Upper lobe of right lung (tissue), 1 donor: ENCODE results near the gene RAB6A. TPM values are rescaled to one million over a fixed set of nuclear protein-coding genes. Genes with fewer than 3 reads are reported as not detected.

Experiments
- ATAC-seq: fragments of 200-7000 bp; cut with Tn5 transposase; one replicate; pipeline ENCODE4 v1.9.1; 2020; ENCODE audit warnings: mild to moderate bottlenecking, moderate library complexity
- DNase-seq: peaks from one replicate; pipeline ENCODE4 v3.0.0-alpha.2; 2020
- H3K27ac ChIP-seq: fragments of 200-600 bp; one replicate; pipeline ENCODE4 v1.8.0; 2022
- H3K27me3 ChIP-seq: fragments of 200-600 bp; one replicate; pipeline ENCODE4 v1.8.0; 2022; ENCODE audit warnings: mild to moderate bottlenecking
- H3K36me3 ChIP-seq: fragments of 200-600 bp; one replicate; pipeline ENCODE4 v1.8.0; 2022
- H3K4me1 ChIP-seq: fragments of 200-600 bp; one replicate; pipeline ENCODE4 v1.8.0; 2022
- H3K4me3 ChIP-seq: fragments of 200-600 bp; one replicate; pipeline ENCODE4 v1.8.0; 2022; ENCODE audit warnings: mild to moderate bottlenecking
- H3K9me3 ChIP-seq: fragments of 200-600 bp; one replicate; pipeline ENCODE4 v1.8.0; 2022
- CTCF ChIP-seq: fragments of 200-600 bp; IDR thresholded peaks from one replicate; pipeline ENCODE4 v1.8.0; 2022; ENCODE audit warnings: antibody characterized with exemption
- intact Hi-C: fragments of 100-400 bp; cut with DNase I; formaldehyde crosslinking; loops from one replicate; pipeline ENCODE4 v1.11.0; 2022
- total RNA-seq: library from RNA; stranded (reverse); fragmentation: NEBNext Ultra II Directional; extraction: Animal tissue kit (Norgen Biotek cat#: 25700); gene quantifications from one replicate; pipeline ENCODE4 v1.2.1, GENCODE V29; 2021
- donor health status: DM: no; HTN: yes; CAD: no; lungs with severe emphysema.

Gene RAB6A
- total RNA-seq, 1 donor from 2014 or later: 137 TPM

DNA sequence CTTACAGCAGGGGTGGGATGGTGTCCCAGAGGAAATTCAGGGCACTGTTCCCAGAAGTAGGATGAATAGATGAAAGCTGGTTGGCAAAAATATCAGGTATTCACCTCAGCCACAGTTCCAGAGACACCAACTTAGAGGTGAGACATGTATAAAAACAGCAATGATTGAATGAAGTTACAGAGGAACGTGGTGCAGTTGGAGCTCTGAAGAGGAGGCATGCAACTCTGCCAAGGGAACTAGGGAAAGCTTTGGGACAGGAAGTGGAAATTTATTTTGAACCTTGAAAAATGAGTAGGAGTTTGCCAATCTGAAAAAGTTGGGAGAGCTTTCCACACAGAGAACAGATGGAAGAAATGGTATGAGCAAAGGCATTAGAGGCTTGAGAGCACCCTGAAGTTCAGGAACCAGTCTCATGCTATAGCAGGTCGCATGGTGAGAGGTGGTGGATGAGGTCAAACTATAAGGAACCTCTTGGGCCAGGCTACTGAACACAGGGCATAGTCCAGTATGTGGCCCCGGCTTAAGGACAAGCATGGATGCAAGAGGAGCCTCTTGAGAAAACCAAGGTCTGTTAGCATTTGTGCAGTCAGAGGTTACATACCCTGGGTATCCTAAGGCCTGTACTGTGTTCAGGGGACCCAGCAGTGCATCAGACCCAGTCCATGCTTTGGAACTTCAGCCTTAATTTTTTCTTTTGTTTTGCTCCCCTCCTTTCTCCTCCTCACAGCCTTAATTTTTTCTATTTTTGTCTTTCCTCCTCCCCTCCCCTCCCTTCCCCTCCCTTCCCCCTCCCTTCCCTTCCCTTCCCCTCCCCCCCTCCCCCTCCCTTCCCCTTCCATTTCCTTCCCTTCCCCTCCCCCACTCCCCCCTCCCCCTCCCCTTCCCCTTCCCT is 97.0 kb downstream of the RAB6A start:
- no peak for TF ChIP-seq CTCF
- Histone ChIP-seq H3K9me3 (no peaks in the 10 kb centered on the region), H3K4me1 (peaks cover 11% of the 10 kb centered on the region), H3K36me3 (no peaks in the 10 kb centered on the region), H3K27ac (no peak overlapping the region), H3K27me3 (no peaks in the 10 kb centered on the region), H3K4me3 (no peak overlapping the region)
- intact Hi-C loops: no loop called here
- DNase-seq (peak; percentile 11), ATAC-seq (no peak)

DNA sequence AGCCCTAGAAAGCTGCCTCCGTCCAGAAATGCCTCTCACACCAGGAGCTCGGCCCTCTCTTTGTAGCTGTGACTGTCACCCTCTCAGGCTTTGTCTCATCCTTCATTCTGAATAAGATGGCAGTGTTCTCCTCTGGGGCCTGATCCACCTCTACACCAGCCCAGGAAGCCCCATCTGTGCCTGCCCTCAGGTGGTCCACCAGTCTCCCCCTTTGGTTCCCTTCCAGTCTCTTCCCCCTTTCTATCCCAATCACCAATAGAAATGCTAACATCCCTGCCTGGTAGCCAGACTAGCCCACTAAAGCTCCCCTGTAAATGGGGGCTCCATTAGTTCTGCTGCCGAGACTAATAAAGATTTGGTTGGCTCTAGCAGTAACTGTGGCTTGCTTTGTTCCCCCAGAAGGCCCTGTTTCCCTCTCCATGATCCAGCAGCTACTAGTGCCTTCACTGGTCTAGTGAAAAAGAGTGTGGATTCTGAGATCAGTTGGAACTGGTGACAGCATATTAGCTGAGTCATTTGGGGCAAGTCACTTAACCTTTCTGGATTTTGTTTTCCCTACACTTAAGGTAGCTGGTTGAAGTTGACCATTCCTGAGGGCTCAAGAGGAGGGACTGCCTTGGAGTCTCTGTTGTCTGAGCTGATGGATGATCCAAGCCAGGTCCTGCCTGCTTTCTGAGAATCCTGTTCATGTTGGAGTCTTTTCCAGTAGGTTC is 98.3 kb downstream of the RAB6A start:
- DNase-seq (peak; percentile 21), ATAC-seq (peak; percentile 8)
- intact Hi-C loops: no loop called here

DNA sequence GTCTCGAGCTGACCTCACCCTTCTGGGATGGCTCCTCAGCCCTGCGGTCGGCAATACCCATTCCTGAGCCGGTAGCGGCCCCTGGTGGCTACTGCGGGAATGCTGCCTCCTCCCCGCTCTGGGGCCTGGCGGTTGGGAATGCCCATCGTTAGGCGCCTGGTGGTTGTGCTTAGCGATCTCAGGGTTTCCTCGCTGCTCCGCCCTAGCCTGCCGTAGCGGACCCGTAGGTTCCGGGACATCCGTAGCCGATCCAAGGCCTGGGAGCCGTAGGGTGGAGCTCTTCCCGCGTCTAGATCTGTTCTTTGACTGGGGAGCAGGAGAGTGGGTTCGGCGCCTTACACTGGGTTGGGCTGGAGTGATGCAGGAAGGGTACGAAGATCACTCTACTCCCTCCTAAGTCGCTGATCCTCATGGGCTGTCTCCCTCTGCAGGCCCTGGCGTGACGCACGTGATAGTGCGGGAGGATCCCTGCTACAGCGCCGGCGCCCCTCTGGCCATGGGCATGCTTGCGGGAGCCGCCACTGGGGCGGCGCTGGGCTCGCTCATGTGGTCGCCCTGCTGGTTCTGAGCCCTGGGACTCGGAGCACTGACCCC is 99.7 kb downstream of the RAB6A start:
- intact Hi-C loops: no loop called here
- peak; percentile 97 for TF ChIP-seq CTCF
- Histone ChIP-seq H3K36me3 (no peaks in the 10 kb centered on the region), H3K27me3 (no peaks in the 10 kb centered on the region), H3K4me3 (peak overlapping the region; percentile 30), H3K9me3 (no peaks in the 10 kb centered on the region), H3K27ac (no peak overlapping the region), H3K4me1 (peaks cover 11% of the 10 kb centered on the region)
- ATAC-seq (peak; percentile 97), DNase-seq (peak; percentile 93)

More for the DNA sequence above, 98.3 kb downstream of the RAB6A start:
- no peaks in the 10 kb centered on the region for H3K27me3 ChIP-seq
- H3K4me3 ChIP-seq: no peak overlapping the region
- H3K4me1 ChIP-seq: peaks cover 11% of the 10 kb centered on the region
- H3K36me3 ChIP-seq: no peaks in the 10 kb centered on the region
- H3K27ac ChIP-seq: no peak overlapping the region
- no peak for TF ChIP-seq CTCF
- no peaks in the 10 kb centered on the region for H3K9me3 ChIP-seq

GRCh38 chr11:73660497-73661034 is 100.3 kb downstream of the RAB6A start:
- Histone ChIP-seq H3K4me3 (peak overlapping the region; percentile 30), H3K4me1 (peaks cover 11% of the 10 kb centered on the region), H3K27ac (no peak overlapping the region), H3K9me3 (no peaks in the 10 kb centered on the region), H3K36me3 (no peaks in the 10 kb centered on the region), H3K27me3 (no peaks in the 10 kb centered on the region)
- DNase-seq: no peak
- intact Hi-C loops: no loop called here
- no peak for ATAC-seq
- TF ChIP-seq CTCF: no peak

DNA sequence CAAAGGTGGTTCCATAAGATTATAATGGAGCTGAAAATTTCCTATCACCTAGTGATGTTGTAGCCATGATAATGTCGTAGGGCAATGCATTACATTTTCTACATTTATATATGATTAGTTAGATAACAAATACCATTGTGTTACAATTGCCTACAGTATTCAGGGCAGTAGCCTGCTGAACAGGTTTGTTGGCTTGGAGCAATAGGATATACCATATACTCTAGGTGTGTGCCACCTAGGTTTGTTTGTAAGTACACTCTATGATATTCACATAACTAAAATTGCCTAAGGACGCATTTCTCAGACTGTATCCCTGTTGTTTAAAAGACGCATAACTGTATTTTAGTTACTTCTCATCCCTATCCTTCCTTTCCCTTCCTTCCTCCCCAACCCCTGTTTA is 100.9 kb downstream of the RAB6A start:
- Histone ChIP-seq H3K36me3 (no peaks in the 10 kb centered on the region), H3K9me3 (no peaks in the 10 kb centered on the region), H3K4me3 (no peak overlapping the region), H3K4me1 (peaks cover 11% of the 10 kb centered on the region), H3K27ac (no peak overlapping the region), H3K27me3 (no peaks in the 10 kb centered on the region)
- TF ChIP-seq CTCF: no peak
- intact Hi-C loops: no loop called here
- DNase-seq: no peak
- ATAC-seq: no peak
